ENCODE measurements around the gene PPP2R5B. TPM values are rescaled to one million over a fixed set of nuclear protein-coding genes. Genes with fewer than 3 reads are reported as not detected.
A peak's percentile ranks its signal among the peaks of the same experiment; 100 is the strongest.

PPP2R5B gene
- total and polyA plus RNA-seq, 9 of the 15 experiments (the other 6 are each of a cell fraction or from before 2014, with no cell fraction given) = 0.10 to 7.8 (median 3.3) TPM

- TF ChIP-seq ZNF124 (CRISPR knock-in tag; IDR thresholded peaks at IDR 0.05) (no peak), ZNF212 (CRISPR knock-in tag; IDR thresholded peaks at IDR 0.05) (no peak), TAF1 (IDR thresholded peaks at IDR 0.05; ENCODE audit: control insufficient read depth, extremely low read depth, insufficient read depth, low read length, severe bottlenecking) (peak; percentile 93), MCM3 (IDR thresholded peaks at IDR 0.05) (no peak), STAG1 (CRISPR knock-in tag; IDR thresholded peaks at IDR 0.05; ENCODE audit: borderline replicate concordance) (no peak), UBTF (IDR thresholded peaks at IDR 0.05; ENCODE audit: borderline replicate concordance in 1 of 2, low read depth in 2 of 2, low read length in 2 of 2) (peak; percentile 100), TCF3 (CRISPR knock-in tag; IDR thresholded peaks at IDR 0.05) (0 out of 2 replicates have a peak, but pooled peaks have one; percentile 7), EGR1 (conservative IDR thresholded peaks at IDR 0.05) (peak; percentile 89), FOXP1 (CRISPR knock-in tag; IDR thresholded peaks at IDR 0.05) (no peak), JUN (IDR thresholded peaks at IDR 0.05; ENCODE audit: borderline replicate concordance, low read depth, low read length) (no peak), JUN (CRISPR knock-in tag; IDR thresholded peaks at IDR 0.05; ENCODE audit: borderline replicate concordance) (no peak), PHF8 (IDR thresholded peaks at IDR 0.05; ENCODE audit: borderline replicate concordance, low read length) (peak; percentile 90), RBM22 (IDR thresholded peaks at IDR 0.05; ENCODE audit: low read depth, low read length, poor library complexity, severe bottlenecking) (no peak), MLLT1 (IDR thresholded peaks at IDR 0.05) (no peak), PTBP1 (IDR thresholded peaks at IDR 0.05; ENCODE audit: low read depth, low read length) (no peak), SP2 (IDR thresholded peaks at IDR 0.05; ENCODE audit: extremely low read depth, low read depth, low read length, poor library complexity, severe bottlenecking) (no peak), GATAD2A (IDR thresholded peaks at IDR 0.05) (no peak), SMARCC2 (IDR thresholded peaks at IDR 0.05; ENCODE audit: low read depth) (no peak), POLR2AphosphoS2 (IDR thresholded peaks at IDR 0.05; ENCODE audit: low read length) (no peak), ATF3 (IDR thresholded peaks at IDR 0.05) (no peak), ATF3 (CRISPR knock-in tag; conservative IDR thresholded peaks at IDR 0.05) (no peak; the same call in none of the 2 replicates)
Measured at GRCh38 chr11:64916775-64917662, 7.5 kb upstream of the PPP2R5B start, which contains the start of gene ATG2A (continued).
